Stimulated activated CD4-positive, alpha-beta T cell treated with anti-CD3 and anti-CD28 coated beads, Interleukin-2, amount 100 ng/mL, for 24 hours (primary cell): ENCODE results near the gene LRRK1.

Experiments
- DNase-seq, 2 donors: peaks; one replicate each; pipeline ENCODE4 v3.0.0-alpha.2; 2020

Gene LRRK1

DNA sequence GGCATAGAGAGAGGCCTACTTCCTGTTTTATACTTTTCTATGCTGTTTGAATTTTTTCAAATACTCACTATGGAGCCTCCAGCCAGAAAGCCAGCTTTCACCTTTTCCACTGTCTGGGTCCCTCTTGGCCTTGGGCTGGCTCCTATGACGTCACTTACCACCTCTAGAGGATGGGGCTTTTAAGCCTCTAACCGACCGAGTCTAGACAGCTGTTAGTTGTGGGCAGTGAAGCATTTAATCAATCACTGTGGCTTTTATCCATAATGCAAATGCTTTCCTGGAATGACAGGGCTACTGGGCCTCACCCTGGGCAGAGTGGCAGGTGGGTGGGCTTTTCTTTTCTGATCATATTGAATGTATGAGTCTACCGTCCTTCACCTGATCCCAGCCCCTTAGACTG, 61.9 kb downstream of the LRRK1 start:
- DNase-seq: no peak

DNA sequence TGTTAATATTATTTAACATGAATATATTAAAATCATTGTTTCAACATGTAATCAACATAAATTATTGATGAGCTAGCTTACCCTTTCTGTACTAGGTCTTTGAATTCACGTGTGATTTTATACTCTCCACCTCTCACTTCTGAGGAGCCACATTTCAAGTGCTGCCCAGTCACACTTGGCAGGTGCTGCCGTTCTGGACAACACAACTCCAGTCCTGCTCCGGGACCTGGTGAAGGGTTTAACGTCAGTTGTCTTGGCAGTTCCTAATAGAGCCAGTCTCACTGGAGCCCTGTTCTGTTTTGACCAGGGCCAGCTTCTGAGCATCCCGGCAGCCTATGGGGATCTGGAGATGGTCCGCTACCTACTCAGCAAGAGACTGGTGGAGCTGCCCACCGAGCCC, 64.1 kb downstream of the LRRK1 start:
- DNase-seq: no peak

DNA sequence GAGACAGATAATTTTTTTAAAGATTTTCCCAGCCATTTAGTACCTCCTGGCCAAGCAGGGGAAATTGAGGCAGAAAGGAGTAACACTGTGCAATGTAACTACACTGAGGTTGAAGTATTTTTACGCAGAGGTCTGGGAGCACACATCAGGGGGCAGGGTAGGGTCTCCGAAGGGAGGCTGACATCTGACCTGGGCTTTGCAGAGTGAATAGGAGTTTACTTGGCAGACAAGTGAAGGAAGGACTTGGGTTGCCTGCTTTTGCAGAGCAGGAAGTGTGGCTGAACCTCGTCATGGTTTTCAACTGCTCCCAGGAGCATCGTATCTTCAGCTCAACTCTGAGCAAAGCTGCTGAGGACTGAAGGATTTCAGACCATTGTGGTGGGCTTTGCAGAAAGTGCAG, 66.2 kb downstream of the LRRK1 start:
- DNase-seq: no peak

DNA sequence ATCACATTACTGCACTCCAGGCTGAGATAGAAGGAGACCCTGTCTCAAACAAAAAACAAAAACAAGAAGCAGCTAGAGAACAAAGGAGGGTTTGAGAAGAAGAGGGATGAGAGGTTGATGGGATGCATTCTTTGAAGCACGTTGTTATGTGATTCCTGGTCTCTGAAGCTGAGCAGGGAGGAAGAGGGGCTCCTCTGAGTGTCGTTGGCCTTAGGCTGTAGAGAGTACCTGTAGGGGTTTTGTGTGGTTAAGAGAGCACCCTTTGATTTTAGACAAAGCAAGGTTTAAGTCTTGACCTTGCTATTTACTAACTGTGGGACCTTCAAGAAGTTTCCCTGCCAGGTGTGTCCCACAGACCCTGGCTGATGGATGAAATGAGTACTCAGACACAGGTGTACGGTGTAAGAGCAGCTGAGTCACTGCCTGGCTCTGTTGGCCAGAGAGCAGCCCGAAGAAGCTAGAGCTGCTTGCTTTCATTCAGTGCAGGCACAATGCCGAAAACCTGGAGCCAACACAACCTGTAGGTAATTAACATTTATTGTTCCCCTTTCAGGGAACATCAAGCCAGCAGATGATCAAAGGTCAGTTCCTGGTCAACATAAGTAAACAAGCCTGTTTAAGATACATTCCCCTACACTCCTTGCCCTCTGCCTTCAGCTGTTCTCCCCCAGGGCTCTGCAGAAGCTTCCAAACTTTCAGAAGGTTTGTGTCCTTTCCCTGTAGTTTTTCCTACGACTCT, 67.2 kb downstream of the LRRK1 start:
- DNase-seq: no peak

DNA sequence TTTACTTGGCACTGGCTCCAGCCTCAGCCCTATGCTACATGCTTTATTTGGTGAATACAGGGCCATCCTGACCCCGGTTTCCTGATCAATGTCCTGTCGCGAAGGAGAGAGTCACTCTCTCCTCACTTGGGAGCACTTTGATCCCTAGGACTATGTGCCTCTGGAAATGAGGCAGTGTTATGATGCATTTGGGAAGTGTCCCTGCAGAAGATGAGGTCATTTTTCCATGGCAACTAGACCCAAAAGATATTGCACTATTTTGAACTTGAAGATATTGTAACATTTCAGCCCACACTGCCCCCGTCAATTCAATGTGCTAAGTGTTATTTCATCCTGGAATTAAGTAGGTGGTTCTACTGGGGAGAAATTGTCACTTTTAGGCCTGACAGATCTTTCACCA, 68.0 kb downstream of the LRRK1 start:
- DNase-seq: no peak

DNA sequence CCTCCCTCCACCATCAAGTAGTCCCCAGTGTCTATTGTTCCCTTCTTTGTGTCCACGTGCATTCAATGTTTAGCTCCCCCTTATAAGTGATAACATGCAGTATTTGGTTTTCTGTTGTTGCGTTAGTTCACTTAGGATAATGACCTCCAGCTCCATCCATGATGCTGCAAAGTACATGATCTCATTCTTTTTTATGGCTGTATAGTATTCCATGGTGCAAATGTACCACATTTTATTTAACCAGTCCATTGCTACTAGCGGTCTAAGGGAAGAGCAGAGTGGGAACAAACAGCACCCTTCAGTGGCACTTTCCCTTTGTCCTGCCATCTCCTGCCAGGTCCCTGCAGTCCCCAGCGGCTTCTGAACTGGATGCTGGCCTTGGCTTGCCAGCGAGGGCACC, 69.1 kb downstream of the LRRK1 start:
- DNase-seq: no peak

DNA sequence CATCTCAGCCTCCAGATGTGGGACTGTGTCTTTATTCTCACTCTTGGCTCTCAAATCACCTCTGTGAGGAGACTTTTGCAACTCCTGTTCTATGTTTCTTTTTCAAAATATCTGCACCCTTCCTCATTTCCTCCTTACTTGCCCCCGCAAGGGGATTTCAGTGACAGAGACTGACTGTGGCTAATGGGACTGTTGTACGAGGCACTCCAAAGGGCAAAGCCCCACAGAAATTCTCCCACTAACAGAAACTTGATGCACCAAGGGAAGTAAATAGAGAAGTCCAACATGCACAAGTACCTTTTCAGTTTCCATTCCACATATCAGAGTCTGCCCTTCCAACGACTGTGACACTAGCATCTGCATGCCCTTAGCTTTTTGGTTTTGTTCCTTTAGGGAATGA, 69.7 kb downstream of the LRRK1 start:
- no peak for DNase-seq

DNA sequence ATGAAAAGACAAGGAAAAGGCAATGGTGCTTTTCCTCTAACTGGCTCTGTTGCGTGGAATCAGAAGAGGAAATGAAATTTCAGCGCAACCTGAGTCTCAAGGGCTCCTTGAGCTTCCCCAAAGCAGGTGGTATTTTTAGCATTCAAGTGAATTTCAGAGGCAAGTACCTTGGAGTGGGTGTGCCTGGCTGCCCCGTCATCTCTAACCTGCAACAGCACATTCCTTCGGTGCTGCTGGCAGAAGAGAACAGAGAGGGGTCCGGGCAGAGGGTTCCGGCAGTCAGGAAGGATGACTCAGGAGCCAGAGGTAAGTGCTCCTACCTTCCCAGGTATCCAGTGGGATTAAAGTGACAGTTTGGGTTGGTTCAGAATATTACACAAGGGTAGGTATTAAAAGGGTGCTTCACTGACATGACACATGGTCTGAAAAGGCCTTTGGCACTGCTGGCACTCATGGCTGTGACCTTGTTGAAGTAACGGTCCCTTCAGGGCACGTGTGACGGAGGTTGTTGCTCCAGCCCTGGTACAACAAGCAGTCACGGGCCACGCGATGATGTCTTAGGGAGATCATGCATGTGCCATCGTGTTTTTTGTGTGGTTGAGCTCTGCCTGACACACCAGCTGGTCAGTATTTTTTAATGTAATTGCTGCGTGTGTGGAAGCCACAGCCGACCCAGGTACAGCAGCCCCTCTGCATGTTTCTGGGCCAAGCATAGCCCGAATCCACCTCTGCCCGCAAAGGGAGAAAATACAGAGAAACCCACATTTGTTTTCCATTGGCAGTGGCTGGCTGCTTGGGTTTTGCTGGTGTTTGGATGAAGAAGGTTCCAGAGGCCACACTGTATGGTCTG, 75.7 kb downstream of the LRRK1 start:
- DNase-seq: no peak

DNA sequence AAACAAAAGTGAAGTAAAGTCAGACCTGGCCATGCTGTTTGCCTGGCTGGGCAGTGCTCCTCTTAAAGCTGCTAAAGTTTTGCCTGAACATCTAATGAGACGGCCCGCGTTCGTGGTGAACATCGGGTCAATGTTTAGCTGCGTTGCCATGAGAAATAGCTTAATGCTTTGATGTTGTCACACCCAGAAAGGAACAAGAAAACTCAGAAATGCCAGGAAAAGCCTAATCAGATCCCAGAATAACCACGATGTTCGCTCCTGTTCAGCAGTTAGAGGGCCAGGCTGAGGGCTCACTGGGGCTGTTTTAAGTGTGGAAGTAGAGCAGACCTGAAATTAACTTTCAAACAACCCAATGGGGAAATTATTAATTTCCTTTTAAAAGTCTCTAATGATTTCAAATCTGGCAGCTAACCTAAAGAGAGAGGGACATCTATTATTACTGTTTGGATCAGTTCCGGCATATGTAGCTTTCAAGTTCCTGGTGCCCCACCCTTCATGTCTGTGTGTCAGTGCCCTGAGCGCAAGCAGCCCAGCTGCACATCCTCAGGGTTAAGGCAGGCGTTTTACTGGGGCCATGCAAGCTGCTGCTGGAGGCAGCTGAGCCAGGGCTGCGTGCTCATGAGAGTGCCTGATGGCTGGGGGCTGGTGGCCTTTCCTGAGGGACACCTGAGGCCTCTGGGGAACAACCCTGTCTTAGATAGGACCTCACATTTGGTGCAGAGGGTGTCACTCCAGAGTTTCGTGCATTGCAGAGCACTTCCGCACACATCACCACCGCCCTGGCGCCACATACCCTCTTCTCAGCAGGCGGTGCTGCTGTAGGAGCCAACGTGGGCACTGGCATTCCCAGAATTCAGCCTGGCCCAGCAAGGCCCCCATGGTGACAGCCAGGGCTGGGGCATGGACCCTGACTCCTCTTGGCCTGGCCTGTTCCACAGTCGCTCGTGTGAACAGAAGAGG, 76.6 kb downstream of the LRRK1 start:
- DNase-seq: no peak

DNA sequence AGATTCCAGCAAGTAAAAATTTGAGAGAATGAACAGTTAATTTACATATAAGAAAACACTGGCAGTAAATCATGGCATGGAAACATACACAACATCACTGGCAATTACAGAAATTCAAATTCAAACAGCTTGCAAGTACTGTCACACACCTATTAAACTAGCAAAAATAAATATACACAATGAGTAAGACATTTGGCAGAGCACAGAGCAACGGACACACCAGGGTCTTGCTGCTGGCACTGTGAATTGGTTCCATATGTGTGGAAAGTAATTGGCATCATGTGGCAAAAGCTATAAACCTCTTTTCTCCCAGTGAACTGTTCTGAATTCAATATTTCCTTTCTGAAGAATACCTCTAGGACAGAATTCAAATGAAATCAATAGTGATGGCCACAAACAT, 78.3 kb downstream of the LRRK1 start:
- DNase-seq: no peak

DNA sequence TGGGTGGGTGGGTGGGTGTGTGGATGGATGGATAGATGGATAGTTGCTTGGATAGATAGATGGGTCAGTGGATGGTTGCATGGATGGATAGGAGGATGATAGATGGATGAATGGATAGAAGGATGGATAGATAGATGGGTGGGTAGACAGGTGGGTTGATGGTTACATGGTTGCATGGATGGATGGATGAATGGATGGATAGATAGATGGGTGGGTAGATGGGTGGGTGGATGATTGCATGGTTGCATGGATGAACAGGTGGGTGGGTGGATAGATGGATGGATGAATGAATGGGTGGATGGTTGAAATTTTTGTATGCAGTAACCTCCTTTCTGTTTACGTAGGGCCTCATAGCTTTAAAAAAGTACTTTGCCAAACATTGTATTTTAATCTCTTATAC, 79.5 kb downstream of the LRRK1 start:
- peak in 1 of 2 donors; percentile 2 for DNase-seq

DNA sequence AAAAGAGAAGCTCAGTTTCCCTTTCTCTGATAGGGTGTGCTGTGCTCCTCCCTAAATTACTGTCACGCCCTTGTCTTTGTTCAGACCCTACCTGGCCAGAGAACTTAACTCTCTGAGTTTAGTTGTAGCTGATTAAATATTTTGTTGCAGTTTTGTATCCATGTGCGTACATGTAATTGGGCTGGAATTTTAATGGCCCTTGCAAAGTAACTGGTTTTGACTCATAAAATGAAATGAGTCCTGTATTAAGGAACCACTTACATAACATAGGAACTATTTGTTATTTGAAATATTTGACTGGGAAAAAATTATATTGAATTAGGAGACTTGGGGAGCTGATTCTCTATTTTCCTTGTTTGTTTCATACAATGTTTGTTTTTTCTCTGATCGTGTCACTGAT, 80.2 kb downstream of the LRRK1 start:
- no peak for DNase-seq

DNA sequence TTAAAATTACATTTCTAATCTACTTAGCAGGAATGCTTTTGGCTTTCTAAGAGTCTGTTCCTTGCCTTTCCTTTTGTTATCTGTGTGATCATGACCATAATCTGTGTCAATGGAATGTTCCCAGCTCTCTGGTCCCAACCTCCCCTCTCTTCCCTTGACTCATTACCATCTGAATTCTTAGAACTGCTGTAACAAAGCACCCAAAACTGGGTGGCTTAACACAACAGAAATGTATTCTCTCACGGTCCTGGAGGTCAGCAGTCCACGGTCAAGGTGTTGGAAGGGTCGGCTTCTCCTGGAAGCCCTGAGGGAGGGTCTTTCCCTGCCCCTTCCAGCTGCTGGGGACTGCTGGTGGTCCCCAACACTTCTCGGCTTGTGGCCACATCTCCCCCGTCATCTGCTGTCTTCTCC, 81.1 kb downstream of the LRRK1 start:
- peak in 1 of 2 donors; percentile 3 for DNase-seq

DNA sequence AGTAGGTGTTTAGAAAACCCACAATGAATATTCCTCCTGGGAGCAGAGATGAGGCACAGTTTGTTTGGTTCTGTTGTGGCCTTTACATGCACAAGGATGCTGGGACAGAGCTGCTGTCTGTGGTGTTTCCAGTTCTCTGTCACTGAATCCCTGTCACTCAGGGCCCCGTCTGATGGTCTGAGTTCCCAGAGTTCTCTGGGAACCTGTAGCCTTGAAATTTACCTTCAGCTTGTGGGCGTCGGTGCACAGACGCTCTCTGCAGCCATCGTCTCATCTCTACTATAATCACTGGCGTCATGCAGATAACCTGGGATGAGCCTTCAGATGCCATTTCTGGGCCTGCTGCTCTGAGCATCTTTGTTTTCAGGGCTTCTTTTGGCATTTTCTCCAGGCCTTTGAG, 81.9 kb downstream of the LRRK1 start:
- peak in 1 of 2 donors; percentile 4 for DNase-seq

DNA sequence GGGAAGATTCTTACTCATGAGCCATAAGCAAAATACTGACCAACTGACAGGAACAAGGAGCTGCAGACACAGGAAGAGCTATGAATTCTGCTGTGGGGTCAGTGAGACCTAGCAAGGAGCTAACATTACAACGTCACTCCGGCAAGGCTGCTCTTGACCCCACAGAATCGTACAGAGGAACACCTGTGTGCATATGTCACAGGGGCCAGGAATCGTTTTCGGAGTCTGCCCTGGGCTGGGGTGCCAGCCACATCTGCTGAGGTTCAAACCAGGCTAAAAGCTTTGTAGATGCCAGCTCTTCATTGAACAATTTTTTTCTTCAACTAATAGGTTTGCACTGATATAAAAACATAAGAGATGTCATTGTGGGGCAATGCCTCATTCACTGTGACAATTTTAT, 82.6 kb downstream of the LRRK1 start:
- DNase-seq: peak in 1 of 2 donors; percentile 6

DNA sequence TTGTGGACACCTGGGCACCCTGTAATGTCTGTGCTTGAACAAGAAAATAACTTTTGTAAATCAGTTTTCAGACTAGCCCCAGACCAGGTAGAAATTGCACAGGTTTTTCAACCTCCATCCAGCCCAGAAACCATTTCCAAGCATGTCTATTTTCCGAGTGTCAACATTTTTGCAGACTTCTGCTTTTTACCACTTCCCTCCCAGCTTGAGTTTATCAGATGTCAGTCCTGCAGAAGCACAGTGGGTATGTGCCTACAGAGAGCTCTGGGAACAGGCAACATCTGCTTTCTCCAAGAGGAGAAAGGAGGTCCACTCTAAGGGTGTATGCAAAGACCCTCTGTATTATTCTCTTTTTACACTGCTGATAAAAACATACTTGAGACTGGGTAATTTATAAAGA, 83.9 kb downstream of the LRRK1 start:
- DNase-seq: no peak

DNA sequence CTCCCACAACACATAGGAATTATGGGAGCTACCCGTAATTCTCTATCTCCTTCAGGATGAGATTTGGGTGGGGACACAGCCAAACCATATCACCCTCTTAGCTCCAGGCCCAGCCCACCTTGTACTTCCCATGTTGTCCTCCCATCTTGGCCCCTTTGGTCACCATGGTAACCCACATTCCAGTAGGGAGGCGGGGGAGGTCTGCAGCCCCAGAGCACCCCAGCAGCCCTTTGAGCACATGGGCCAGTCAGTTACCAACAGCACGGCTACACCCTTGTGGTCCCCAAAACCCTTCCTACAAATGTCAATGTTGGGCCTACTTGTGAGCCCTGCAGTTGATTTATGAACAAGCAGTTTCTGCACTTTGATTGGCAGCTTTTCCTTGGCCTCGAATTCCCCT, 84.5 kb downstream of the LRRK1 start:
- peak in 1 of 2 donors; percentile 5 for DNase-seq

DNA sequence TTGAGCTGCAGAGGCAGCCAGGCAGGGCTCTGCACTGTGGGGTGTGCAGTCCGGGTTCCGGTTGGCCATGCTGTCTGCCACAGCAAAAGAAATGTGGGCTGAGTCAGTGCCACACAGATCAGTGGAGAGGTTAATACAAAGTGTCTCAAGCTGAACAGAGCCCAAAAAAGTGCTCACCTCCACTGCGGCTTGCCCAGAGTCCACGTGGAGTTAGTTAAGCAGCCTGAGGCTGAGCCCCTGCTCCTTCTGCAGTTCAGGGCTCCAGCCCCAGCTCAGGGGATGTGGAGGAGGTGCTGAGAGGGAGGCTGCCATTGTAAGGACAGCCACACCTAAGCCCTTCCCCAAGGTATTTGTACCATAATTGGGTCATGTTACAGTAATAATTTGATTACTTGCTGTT, 85.3 kb downstream of the LRRK1 start:
- DNase-seq: no peak

DNA sequence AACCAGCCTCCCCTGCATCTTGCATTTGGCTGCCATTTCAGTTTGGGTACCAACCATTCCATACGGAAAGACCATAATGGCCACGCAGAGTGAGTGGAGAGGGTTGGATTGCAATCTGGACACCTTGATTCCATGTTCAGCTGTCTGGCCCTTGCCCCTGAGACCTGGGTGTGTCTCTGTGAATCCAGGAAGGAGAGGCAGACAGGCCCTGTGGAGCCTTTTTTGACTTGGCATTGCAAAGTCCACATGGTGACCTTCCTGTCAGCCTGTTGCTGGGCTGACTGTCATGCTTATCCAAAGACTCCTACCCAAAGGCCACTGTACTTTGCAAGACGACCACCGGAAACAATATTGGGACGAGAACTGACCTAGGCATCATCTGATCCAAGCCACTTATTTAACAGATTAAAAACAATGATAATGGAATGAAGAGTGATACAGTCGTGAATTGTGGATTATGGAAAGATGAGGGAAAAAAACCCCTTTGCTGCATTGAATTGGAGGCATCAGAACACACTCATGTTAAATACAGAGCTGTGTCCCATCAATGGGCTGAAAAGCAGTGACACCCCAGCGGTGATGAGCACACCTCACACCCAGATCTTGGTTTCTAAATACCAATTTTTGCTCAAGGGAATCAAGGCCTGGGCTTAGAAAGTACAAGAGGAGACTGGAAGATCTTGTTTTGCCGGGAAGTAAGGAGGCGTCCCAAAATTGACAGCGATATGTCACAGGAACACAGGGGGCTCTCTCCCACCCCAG, 86.0 kb downstream of the LRRK1 start:
- no peak for DNase-seq

DNA sequence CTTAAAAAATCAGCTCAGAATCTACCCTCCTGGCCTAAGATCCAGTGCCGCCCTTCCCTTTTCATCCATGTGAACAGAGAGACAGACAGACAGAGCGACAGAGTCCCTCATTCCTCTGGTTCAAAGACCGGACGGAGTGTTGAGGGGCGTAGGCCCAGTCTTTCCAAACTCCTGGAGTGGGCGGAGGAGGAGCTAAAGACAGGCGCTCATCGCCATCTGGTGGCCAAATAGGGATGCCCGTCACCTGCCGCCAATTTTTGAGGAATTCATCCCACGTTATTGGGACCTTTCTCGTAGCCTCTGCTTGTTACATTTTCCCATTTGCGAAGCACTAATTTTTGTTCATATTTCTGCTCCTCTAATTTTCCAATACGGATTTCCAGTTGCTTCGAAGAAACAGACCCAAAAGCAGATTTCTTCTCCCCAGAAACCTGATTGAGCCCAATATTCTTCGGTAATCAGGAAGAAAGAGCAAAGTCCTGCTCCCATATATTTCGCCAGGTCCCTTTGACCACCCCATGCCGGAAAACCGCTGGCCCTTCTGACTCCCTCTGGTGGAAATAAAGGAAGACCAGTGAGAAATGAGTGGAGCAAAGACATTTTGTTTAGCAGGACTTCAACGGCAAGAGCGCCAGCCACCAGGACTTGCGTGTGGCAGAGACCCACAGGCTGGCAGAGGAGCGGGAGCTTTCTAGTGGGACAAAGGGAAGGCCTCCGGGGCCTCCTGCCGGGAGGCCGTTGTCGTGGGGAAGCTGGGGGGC, 88.0 kb downstream of the LRRK1 start:
- peak; percentile 75 to 79 for DNase-seq
